Memory B cell (primary cell): ENCODE results near the gene CRIM1.

ENCODE experiments used
- ATAC-seq: fragments of 150-1000 bp; cut with Tn5 transposase; 2 replicates; pipeline ENCODE4 v1.10.0; 2021; ENCODE audit warnings: low read depth, mild to moderate bottlenecking, moderate library complexity
- DNase-seq, 2 donors: peaks; one replicate each; pipeline ENCODE4 v3.0.0; 2022; ENCODE audit warnings: low spot score in 2 of 2
- H3K27ac Mint-ChIP-seq: one replicate; pipeline ENCODE4 v1.8.0; 2022; ENCODE audit warnings: mild to moderate bottlenecking, moderate library complexity, mixed read lengths
- H3K27me3 Mint-ChIP-seq: one replicate; pipeline ENCODE4 v1.8.0; 2022; ENCODE audit warnings: mixed read lengths
- H3K36me3 Mint-ChIP-seq: one replicate; pipeline ENCODE4 v1.8.0; 2022; ENCODE audit warnings: mild to moderate bottlenecking, mixed read lengths
- H3K4me1 Mint-ChIP-seq: one replicate; pipeline ENCODE4 v1.8.0; 2022; ENCODE audit warnings: mixed read lengths
- H3K4me3 Mint-ChIP-seq: one replicate; pipeline ENCODE4 v1.8.0; 2022; ENCODE audit warnings: mild to moderate bottlenecking, moderate library complexity, mixed read lengths
- H3K9me3 Mint-ChIP-seq: one replicate; pipeline ENCODE4 v1.8.0; 2022; ENCODE audit warnings: mixed read lengths

The CRIM1 gene

GRCh38 chr2:36502081-36502480 lies 146.5 kb downstream of the CRIM1 start:
- DNase-seq (no peak), ATAC-seq (no peak)
- no peaks in the 10 kb centered on the region for H3K9me3 Mint-ChIP-seq
- H3K4me3 Mint-ChIP-seq: no peak overlapping the region
- no peaks in the 10 kb centered on the region for H3K27me3 Mint-ChIP-seq
- no peaks in the 10 kb centered on the region for H3K4me1 Mint-ChIP-seq
- H3K27ac Mint-ChIP-seq: no peak overlapping the region
- H3K36me3 Mint-ChIP-seq: no peaks in the 10 kb centered on the region

- DNase-seq: no peak
- H3K36me3 Mint-ChIP-seq: no peaks in the 10 kb centered on the region
- no peak overlapping the region for H3K27ac Mint-ChIP-seq
- no peaks in the 10 kb centered on the region for H3K4me1 Mint-ChIP-seq
- H3K4me3 Mint-ChIP-seq: no peak overlapping the region
- peak; percentile 34 for ATAC-seq
- no peaks in the 10 kb centered on the region for H3K27me3 Mint-ChIP-seq
- no peaks in the 10 kb centered on the region for H3K9me3 Mint-ChIP-seq
These were observed 151.8 kb downstream of the CRIM1 start for GRCh38 chr2:36507408-36507812.

GRCh38 chr2:36509075-36509474 lies 153.5 kb downstream of the CRIM1 start:
- Mint-ChIP-seq H3K27me3 (no peaks in the 10 kb centered on the region), H3K4me1 (no peaks in the 10 kb centered on the region), H3K9me3 (no peaks in the 10 kb centered on the region), H3K36me3 (no peaks in the 10 kb centered on the region), H3K4me3 (no peak overlapping the region), H3K27ac (no peak overlapping the region)
- DNase-seq (no peak), ATAC-seq (no peak)

- ATAC-seq (no peak), DNase-seq (no peak)
- no peak overlapping the region for H3K4me3 Mint-ChIP-seq
- H3K27me3 Mint-ChIP-seq: no peaks in the 10 kb centered on the region
- H3K9me3 Mint-ChIP-seq: no peaks in the 10 kb centered on the region
- no peaks in the 10 kb centered on the region for H3K36me3 Mint-ChIP-seq
- H3K27ac Mint-ChIP-seq: no peak overlapping the region
- H3K4me1 Mint-ChIP-seq: no peaks in the 10 kb centered on the region
These were observed 156.5 kb downstream of the CRIM1 start for GRCh38 chr2:36511858-36512603.

- ATAC-seq: no peak
- Mint-ChIP-seq H3K36me3 (no peaks in the 10 kb centered on the region), H3K27me3 (no peaks in the 10 kb centered on the region), H3K9me3 (no peaks in the 10 kb centered on the region), H3K4me1 (no peaks in the 10 kb centered on the region), H3K27ac (no peak overlapping the region), H3K4me3 (no peak overlapping the region)
- no peak for DNase-seq
These were observed 157.1 kb downstream of the CRIM1 start for GRCh38 chr2:36512705-36513104.

GRCh38 chr2:36513661-36514060 lies 158.1 kb downstream of the CRIM1 start:
- no peaks in the 10 kb centered on the region for H3K4me1 Mint-ChIP-seq
- H3K27me3 Mint-ChIP-seq: no peaks in the 10 kb centered on the region
- DNase-seq (no peak), ATAC-seq (no peak)
- H3K9me3 Mint-ChIP-seq: no peaks in the 10 kb centered on the region
- H3K36me3 Mint-ChIP-seq: no peaks in the 10 kb centered on the region
- no peak overlapping the region for H3K4me3 Mint-ChIP-seq
- no peak overlapping the region for H3K27ac Mint-ChIP-seq

- no peaks in the 10 kb centered on the region for H3K4me1 Mint-ChIP-seq
- no peaks in the 10 kb centered on the region for H3K27me3 Mint-ChIP-seq
- ATAC-seq (no peak), DNase-seq (no peak)
- no peak overlapping the region for H3K4me3 Mint-ChIP-seq
- H3K36me3 Mint-ChIP-seq: no peaks in the 10 kb centered on the region
- H3K9me3 Mint-ChIP-seq: no peaks in the 10 kb centered on the region
- H3K27ac Mint-ChIP-seq: no peak overlapping the region
These were observed 160.0 kb downstream of the CRIM1 start for GRCh38 chr2:36515538-36515937.

GRCh38 chr2:36516136-36516870 lies 160.7 kb downstream of the CRIM1 start:
- Mint-ChIP-seq H3K27ac (no peak overlapping the region), H3K36me3 (no peaks in the 10 kb centered on the region), H3K4me1 (no peaks in the 10 kb centered on the region), H3K27me3 (no peaks in the 10 kb centered on the region), H3K4me3 (no peak overlapping the region), H3K9me3 (no peaks in the 10 kb centered on the region)
- DNase-seq (no peak), ATAC-seq (no peak)

- no peak overlapping the region for H3K27ac Mint-ChIP-seq
- H3K4me1 Mint-ChIP-seq: no peaks in the 10 kb centered on the region
- no peaks in the 10 kb centered on the region for H3K9me3 Mint-ChIP-seq
- H3K27me3 Mint-ChIP-seq: no peaks in the 10 kb centered on the region
- ATAC-seq (no peak), DNase-seq (no peak)
- H3K36me3 Mint-ChIP-seq: no peaks in the 10 kb centered on the region
- H3K4me3 Mint-ChIP-seq: no peak overlapping the region
These were observed 164.9 kb downstream of the CRIM1 start for GRCh38 chr2:36520431-36520830.

- Mint-ChIP-seq H3K4me1 (no peaks in the 10 kb centered on the region), H3K36me3 (peaks cover 1% of the 10 kb centered on the region), H3K4me3 (no peak overlapping the region), H3K27ac (no peak overlapping the region), H3K27me3 (no peaks in the 10 kb centered on the region), H3K9me3 (no peaks in the 10 kb centered on the region)
- DNase-seq: no peak
- no peak for ATAC-seq
These were observed 167.6 kb downstream of the CRIM1 start for GRCh38 chr2:36523153-36523552.

- Mint-ChIP-seq H3K27ac (no peak overlapping the region), H3K36me3 (peaks cover 1% of the 10 kb centered on the region), H3K4me3 (no peak overlapping the region), H3K9me3 (no peaks in the 10 kb centered on the region), H3K27me3 (no peaks in the 10 kb centered on the region), H3K4me1 (peaks cover 3% of the 10 kb centered on the region)
- ATAC-seq (no peak), DNase-seq (no peak)
These were observed 169.7 kb downstream of the CRIM1 start for GRCh38 chr2:36525245-36525644.

- no peak overlapping the region for H3K4me3 Mint-ChIP-seq
- DNase-seq (no peak), ATAC-seq (no peak)
- H3K27ac Mint-ChIP-seq: no peak overlapping the region
- H3K4me1 Mint-ChIP-seq: peaks cover 10% of the 10 kb centered on the region
- H3K36me3 Mint-ChIP-seq: peaks cover 1% of the 10 kb centered on the region
- H3K9me3 Mint-ChIP-seq: no peaks in the 10 kb centered on the region
- H3K27me3 Mint-ChIP-seq: no peaks in the 10 kb centered on the region
These were observed 170.6 kb downstream of the CRIM1 start for GRCh38 chr2:36526226-36526625.

GRCh38 chr2:36528274-36528673 lies 172.7 kb downstream of the CRIM1 start:
- H3K4me3 Mint-ChIP-seq: no peak overlapping the region
- ATAC-seq: no peak
- H3K4me1 Mint-ChIP-seq: peaks cover 10% of the 10 kb centered on the region
- H3K27me3 Mint-ChIP-seq: no peaks in the 10 kb centered on the region
- no peak for DNase-seq
- no peak overlapping the region for H3K27ac Mint-ChIP-seq
- H3K9me3 Mint-ChIP-seq: no peaks in the 10 kb centered on the region
- peaks cover 1% of the 10 kb centered on the region for H3K36me3 Mint-ChIP-seq

- H3K36me3 Mint-ChIP-seq: peaks cover 1% of the 10 kb centered on the region
- H3K4me3 Mint-ChIP-seq: no peak overlapping the region
- no peaks in the 10 kb centered on the region for H3K27me3 Mint-ChIP-seq
- peaks cover 10% of the 10 kb centered on the region for H3K4me1 Mint-ChIP-seq
- no peak for ATAC-seq
- no peak for DNase-seq
- peaks cover 2% of the 10 kb centered on the region for H3K9me3 Mint-ChIP-seq
- H3K27ac Mint-ChIP-seq: no peak overlapping the region
These were observed 173.3 kb downstream of the CRIM1 start for GRCh38 chr2:36528766-36529392.
